NCI-H2196 (cell line): ENCODE measurements around the gene ABTB2.

Experiments used
- DNase-seq: peaks from one replicate; lab custom pipeline; 2025; ENCODE audit not compliant: unreplicated experiment; lab: John Stamatoyannopoulos, UW

The ABTB2 gene

DNA sequence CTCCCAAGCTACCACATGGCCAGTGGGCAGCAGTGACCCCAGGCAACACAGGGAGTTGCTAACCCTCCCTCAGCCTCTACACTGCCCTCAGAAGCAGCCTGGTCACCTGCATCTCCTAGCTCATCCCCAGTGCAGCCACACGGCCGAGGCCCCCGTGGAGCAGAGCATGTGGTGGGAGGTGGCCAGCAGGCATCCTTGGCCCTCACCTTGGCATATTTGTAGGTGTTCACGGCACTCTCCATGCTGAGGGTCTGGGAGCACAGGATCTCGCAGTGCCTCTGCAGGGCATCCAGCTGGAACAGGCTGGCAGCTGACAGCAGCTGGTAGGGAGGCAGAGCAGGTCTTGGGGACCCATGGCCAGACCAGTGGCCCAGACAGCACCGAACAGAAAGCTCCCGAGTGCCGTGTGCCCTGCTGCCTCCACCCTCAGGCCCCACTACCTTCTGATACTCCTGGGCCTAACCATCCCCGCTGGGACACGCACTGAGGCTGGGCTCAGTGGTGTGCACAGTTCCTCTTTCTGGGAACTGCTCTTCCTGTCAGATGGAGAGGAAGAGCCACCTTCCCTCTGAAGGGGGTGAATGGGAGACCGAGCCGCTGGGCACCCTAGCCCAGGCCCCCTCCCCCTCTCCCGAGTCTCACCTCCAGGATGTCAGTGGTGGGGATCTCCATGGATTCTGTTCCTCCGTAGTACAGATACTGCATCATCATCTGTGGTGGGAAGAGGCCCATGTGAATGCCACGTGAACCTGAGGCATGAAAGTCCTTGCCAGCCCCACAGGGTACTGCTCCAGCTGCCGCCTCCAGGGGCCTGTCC lies 203.5 kb downstream of the ABTB2 start:
- no peak for DNase-seq

DNA sequence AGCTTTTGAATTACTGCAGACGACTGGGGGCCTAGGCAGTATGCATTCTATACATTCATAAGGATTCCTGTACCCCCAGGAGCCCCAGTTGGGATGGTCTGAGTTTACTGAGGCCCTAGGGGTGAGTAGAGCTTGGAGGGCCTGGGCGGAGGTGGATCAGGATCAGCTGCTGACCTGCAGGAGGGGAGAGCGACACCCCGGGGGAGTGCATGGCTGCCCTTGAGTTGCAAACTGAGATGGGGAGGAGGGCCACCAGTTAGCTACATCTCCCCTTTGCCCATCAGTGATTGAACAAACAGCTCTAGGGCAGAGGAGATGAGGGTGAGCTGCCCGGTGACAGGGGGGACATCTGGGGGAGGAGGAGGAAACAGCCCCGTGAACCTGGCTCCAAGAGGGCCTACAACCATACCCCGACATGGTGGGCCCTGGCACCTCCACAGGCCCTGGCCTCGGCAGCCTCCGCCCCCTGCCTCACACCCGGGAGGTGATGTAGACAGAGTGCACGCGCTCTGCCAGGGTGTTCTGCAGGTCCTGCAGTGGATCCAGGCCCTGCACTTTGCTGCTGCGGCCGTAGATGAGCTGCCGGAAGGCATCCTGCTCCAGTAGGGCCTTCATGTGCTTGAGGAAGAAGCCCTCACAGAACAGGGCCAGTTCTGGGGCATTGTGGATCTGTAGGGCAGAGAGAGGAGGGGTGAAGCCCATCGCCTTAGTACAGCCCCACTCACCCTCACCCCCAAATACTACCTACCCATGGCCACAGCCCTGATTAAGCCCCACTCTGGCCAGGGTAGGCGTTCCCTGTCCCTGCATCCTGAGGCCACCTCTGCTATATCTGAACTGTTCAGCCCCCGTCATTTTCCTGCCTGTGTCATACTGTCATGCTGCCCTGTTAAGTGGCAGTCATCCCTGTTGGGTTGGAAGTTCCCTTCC lies 205.6 kb downstream of the ABTB2 start:
- DNase-seq: no peak

DNA sequence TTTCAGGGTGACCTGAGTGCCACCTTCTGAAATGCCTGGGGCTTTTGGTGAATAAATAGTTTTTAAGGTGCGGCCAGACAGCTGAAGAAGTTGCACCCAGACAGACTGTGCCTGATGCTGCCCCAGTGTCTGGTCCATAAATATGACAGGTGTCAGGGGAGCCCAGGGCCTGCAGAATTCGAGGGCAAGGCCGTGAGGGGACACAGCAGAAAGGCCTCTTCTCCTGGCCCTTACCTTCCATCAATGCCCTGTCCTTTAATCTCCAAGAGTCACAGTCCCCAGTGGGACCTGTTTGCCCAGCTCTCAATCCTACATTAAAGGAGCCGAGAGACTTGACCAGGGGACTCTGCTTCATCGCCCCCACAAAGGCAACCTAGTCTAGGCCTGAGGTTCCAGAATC lies 206.6 kb downstream of the ABTB2 start:
- DNase-seq: no peak

DNA sequence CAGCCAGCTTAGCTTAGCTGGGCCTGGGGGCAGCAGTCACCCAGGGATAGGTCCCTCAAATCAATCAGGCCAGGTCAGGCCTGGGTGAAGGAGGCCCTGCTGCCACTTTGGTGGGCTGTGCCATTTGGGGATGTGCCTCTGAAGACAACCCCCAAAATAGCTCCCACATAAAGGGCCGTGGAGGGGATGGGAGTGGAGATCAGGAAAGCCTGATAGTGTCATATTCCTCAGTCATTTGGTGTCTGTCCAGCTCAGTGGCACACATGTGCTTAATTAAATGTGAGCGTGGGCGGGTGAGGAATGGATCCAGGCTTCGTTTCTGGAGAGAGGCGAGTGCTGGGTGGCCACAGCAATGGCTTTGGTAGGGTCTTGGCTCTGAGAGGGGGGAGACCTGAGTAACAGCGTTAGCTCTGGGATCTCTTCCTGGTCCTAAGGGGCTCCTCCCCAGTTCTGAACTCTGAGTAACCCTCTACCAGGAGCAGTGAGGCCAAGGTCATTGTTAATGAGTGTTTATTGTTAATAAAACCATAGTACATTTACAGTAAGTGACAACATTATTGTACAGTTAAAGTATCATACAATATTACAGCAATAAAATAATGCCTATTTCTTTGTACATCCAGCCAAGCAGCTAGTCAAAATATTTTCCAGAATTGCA lies 207.2 kb downstream of the ABTB2 start:
- no peak for DNase-seq

DNA sequence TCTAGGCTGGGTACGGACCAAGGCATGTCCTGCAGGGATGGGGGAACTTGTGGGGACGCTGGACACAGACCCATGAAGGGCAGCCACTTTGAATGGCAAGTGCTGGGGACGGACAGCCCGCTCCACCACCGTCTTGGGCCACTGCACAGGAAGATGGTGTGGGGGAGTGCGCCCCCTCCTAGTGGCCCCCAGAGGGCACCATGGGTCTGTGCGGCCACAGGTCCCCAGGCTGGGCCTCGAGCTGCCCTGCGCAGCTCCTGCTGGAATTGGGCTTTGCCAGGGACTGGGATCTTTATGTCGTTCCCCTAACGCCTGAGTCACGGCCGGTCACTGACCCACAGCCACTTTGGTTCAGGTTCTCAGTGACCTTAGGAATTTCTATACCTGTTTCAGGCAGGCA lies 208.0 kb downstream of the ABTB2 start:
- no peak for DNase-seq

DNA sequence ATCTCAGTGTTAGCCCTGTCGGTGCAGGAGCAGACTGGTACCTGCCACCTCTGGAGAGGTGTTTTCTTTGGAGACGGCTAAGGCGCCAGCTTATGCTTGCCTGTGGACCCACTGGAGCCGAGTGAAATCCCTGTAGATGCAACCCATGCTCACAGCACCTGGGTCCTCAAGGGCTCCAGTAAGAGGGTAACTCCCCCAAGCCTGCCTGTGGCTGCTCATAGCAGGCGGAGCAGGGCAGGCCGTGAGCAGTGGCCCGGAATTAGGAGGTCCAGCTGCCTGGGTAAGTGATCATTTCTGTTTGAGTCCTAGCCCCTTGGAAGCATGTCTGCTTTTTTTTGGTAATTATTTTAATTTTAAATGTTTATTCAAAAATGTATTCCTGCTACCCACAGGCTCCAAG lies 208.5 kb downstream of the ABTB2 start:
- DNase-seq: no peak

DNA sequence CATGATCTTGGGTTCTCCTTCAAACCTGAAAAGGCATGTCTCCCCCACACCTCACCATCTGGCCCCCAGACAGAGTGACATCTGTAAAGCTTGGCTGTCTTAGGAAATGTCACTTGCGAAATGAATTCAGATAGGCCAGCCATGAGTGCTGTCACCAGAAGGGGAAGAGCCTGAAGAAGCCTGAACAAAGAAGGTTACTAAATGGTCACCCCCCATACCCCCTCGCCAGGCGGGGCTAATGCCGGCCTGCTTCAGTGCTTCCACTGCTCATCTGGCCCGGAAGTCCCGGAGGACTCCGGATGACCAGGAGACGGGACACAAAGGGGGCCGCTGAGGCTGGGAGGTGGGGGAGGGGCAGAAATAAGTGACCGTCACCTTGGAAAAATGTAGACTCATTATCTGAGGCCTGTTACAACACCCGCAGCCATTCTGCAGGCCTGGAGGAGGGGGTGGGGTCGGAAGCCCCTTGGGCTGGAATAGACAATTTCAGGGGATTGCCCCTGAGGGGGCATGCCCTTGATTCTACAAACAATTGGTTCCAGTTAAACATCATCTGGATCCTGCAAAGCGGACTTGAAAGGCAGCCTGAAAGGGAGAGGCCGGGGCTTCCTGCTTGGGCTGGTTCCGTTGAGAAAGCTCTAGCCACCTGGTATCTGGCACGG lies 209.2 kb downstream of the ABTB2 start:
- no peak for DNase-seq

DNA sequence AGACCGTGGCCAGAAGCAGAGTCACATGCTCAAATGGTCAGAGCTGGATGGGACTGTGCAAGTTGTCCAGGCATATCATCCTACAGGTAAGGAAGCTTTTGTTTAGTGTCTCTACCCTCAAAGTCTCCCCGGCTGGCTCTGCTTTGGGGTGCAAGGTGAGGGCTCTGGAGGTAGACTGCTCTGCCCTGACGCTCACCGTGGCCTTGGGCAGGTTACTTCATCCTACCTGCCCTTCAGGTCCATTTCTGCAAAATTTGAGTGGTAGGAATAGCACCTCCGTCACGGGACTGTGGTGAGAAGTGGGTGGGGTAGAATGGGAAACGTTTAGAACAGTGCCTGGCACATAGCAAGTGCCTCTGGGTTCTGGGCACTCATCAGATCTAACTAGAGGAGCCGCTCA lies 210.2 kb downstream of the ABTB2 start:
- no peak for DNase-seq

DNA sequence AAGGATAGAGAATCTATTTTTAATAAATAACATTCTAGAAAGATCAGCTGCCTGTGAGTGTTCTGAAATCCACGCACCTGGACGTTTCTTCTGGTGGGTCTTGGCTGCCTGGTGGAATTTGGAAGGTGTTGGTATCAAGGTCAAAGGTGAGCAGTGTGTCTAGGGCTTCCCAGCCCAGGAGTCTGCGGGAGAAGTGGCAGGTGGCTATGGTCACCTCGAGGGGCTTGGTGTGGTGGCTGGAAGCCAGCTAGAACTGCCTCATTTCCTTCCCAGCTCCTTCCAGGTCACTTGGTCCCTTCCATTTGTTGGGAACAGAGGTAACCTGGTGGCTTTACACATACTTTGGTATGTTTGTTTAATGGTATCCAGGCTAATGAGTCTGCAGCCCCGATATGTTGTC lies 210.9 kb downstream of the ABTB2 start:
- DNase-seq: no peak

DNA sequence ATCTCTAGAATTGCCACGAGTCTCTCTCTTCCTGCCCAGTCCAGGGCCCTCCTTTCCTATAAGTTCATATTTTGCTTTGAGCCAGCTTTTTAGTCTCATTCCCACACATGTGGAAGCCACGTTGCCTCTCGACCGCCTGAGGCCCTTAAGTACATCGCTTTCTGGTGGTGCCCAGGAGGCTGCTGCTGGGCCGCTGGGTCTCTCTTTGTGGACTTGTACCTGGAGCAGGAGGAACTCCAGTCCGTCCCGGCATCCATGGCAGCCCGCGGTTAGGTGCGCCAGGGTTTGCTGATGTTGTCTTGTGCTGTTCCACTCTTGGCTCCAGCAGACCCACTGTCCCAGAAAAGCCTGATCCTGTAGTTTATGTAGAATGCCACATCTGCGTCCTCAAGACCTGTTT lies 211.4 kb downstream of the ABTB2 start:
- no peak for DNase-seq

DNA sequence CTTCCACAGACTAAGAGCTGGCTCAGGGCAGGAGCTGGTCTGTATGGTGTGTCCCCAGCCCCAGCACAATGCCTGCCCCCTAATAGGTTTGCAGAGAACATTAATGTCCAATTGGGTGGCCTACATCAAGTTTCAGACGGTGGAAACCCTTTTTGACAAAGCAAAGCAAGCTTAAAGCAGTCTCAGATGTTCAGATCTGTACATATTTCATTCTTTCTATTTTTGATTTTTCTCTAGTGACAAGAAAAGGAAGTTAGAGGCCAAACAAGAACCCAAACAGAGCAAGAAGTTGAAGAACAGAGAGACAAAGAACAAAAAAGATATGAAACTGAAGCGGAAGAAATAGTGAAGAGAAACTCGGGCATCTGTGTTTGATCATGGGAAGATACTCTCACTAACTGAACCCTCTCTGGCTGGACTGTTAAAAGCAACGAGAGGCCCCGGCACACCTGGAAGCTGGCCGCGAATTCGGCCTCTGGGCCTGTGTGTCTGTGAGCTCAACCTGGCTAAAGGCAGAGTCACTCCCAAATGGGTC lies 211.9 kb downstream of the ABTB2 start:
- DNase-seq: no peak

DNA sequence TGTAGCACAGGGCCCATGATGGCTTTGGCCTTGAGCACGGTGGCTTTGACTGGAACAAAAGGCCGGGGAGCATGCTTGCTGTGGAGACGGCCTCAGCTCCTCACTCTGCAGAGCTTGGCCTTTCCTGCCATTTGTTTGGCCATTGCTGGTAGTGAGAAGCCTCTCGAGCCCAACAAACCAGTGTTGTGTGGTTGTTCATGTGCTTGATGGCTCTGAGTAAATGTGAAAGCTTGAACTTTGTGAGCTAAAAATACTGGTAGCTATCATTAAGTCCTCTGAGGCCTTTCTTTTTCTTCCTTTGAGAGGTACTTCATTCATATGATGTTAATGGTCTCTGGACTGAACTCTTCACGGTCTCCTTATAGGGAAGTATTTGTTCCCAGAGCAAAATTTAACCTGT lies 212.7 kb downstream of the ABTB2 start:
- no peak for DNase-seq

DNA sequence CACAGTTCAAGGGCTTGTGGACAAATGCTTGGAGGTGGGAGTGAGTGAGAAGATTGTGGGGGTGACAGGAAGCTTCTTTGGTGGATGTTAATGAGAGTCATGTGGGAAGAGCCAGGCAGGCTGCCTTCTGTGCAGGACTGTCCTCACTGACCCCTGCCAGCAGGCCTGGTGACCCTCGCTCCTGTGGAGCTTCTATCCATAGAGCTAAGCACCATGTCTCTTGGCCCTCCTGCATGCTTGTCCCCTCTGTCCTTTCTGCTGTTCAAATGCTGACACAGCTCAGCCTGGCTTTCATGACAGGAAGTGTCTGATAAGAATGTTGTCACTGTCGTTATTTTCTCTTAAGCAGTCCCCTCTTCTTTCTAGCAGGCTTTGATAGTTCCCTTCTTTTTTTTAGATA lies 214.8 kb downstream of the ABTB2 start:
- no peak for DNase-seq

DNA sequence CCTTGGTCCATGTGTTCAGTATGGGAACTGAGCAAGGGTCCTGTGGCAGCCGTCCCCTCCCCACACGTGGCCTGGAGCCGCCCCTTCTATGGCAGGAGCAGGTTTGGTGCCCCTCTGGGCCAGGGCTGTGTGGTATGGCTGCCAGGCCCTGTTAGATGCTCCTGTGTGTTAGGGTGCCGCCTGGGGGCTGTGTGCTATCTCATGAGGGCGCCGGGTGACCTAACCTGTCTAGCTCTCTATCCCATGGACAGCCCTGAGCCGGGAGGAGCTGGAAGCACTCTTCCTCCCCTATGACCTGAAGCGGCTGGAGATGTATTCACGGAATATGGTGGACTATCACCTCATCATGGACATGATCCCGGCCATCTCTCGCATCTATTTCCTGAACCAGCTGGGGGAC lies 217.7 kb downstream of the ABTB2 start:
- no peak for DNase-seq

DNA sequence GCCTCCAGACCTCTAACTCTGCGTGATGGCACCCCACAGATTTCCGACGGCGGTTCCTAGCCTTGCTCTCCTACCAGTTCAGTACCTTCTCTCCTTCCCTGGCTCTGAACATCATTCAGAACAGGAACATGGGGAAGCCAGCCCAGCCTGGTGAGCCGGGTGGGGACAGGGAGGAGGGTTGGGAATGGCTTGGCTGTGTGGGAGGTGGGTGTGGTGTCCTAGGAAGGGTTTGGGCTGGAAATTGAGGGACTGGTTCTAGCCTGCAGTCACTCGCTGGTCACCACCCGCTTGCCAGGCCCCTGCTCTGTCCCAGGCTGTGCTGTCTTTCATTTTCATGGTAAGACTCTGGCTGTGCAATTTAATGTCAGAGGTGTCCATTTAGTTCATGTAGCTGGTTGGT lies 218.5 kb downstream of the ABTB2 start:
- DNase-seq: no peak

DNA sequence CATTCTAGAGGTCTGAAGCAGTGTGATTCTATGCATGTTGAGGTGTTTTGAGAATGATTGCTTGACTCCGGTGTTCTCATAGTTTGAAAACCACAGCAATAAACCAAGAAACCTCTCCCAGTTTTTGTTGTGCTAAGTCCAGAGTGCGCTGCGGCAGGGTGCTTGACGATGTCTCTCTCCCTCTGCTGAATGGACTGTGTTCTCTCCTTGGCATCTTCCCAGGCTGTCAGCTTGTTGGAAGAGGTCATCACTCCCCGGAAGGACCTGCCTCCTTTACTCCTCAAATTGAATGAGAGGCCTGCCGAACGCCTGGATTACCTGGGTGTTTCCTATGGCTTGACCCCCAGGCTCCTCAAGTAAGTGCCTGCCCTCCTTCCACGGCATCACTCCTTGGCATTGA lies 221.4 kb downstream of the ABTB2 start:
- no peak for DNase-seq

DNA sequence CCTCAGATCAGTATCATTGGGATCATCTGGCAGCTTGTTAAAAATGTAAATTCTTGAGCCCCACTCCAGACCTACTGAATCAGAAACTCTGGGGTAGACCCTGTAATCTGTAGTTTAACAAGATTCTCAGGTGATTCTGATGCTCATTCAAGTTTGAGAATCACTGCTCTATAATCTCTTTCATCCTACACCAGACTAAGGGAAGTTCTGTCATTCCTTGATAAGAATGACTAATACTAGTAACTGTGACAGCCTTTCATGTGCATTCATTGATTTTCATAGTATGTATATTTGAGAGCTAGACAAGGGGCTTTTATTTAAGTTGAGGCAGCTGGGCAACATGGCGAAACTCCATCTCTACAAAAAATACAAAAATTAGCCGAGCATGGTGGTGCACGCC lies 222.4 kb downstream of the ABTB2 start:
- DNase-seq: no peak

DNA sequence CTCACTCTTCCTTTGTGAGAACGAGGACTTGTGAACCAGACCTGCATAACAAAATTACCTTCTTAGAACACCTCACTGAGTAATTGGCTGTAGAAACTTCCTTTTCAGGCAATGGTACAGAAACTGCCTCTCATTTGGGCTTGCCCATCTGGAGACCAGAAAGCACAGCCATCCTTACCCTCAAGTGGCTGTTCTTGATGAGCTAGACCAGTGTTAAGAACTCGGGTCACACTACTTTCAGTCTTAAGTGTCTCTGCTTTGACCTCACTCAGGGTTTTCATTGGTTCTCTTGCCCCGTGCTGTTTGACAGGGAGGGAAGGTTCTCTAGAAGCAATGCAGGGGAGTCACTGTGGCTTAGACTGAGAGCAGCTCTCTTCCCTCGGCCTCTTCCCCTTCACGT lies 223.0 kb downstream of the ABTB2 start:
- no peak for DNase-seq

DNA sequence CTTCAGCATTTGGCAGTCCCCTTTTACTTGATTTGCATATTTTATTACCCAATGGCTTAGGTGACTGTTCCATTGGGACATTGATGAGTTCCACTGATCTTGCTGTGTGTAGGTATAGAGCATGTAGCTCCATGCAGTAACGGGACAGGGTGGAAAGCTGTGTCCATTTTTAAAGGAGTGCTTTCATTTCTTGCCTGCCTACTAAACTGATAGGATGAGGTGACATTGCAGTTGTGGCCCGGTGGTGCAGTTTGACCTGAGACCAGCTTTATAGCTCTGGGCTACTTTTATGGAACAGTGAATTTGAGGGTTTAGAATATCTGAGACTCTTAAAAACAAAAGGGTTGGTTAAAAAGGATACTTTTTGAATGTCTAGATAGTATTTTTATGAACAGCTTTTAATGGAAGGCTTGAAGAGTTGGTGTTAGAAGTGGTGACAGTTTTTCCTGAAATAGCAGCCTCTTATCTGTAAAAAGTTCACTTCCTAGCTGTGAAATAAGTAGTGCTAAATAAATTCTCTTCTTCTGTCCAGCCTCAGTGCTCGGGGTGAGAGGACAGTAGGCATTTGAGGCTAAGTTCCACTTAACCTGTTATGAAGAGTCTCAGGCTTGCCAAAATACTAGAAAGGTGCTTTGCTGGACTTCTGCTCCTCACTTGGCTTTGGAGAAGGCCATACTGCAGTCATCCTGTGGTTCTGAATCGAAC lies 225.4 kb downstream of the ABTB2 start:
- DNase-seq: no peak

DNA sequence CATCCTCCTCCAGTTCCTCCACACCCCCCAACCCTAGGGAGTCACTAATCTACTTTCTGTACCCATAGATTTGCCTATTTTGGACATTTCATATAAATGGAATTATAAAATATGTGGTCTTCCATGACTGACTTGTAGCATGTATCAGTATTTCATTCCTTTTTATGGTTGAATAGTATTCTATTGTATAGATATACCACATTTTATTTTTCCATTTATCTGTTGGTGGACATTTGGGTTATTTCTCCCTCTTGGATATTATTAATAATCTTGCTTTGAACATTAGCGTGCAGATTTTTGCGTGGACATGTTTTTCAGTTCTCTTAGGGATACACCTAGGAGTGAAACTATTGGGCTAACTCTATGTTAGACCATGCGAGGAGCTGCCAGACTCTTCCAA lies 229.0 kb downstream of the ABTB2 start:
- DNase-seq: no peak
